Smooth muscle cell (in vitro differentiated cells): Measurements from ENCODE around the gene OR51A2. TPM values are rescaled to one million over a fixed set of nuclear protein-coding genes. Genes with fewer than 3 reads are reported as not detected.

ENCODE experiments used
- DNase-seq: peaks from one replicate; lab custom pipeline; 2025; ENCODE audit not compliant: unreplicated experiment; lab: John Stamatoyannopoulos, UW
- H2AFZ ChIP-seq: fragments of 200-600 bp; sonication (generic); 2 replicates; pipeline ENCODE4 v1.6.0; 2016; ENCODE audit warnings: antibody characterized with exemption, low read depth, mild to moderate bottlenecking
- H3F3A ChIP-seq: fragments of 200-600 bp; sonication (generic); 2 replicates; pipeline ENCODE4 v1.6.0; 2017; ENCODE audit warnings: antibody characterized with exemption, low read depth
- H3K27ac ChIP-seq: fragments of 200-600 bp; sonication (generic); 2 replicates; pipeline ENCODE4 v1.5.1; 2016; ENCODE audit warnings: low read depth, mild to moderate bottlenecking
- H3K27me3 ChIP-seq: fragments of 200-600 bp; sonication (generic); 2 replicates; pipeline ENCODE4 v1.6.1; 2016; ENCODE audit warnings: low read depth, mild to moderate bottlenecking
- H3K36me3 ChIP-seq: fragments of 200-600 bp; sonication (generic); 2 replicates; pipeline ENCODE4 v1.5.1; 2016; ENCODE audit warnings: low read depth
- H3K4me1 ChIP-seq: fragments of 200-600 bp; sonication (generic); 2 replicates; pipeline ENCODE4 v1.5.1; 2016; ENCODE audit warnings: low read depth
- H3K4me2 ChIP-seq: fragments of 200-600 bp; sonication (generic); 2 replicates; pipeline ENCODE4 v1.6.0; 2016; ENCODE audit warnings: mild to moderate bottlenecking
- H3K4me3 ChIP-seq: fragments of 200-600 bp; sonication (generic); 2 replicates; pipeline ENCODE4 v1.5.1; 2016; ENCODE audit warnings: mild to moderate bottlenecking
- H3K79me2 ChIP-seq: fragments of 200-600 bp; sonication (generic); 2 replicates; pipeline ENCODE4 v1.6.0; 2016; ENCODE audit warnings: low read depth, mild to moderate bottlenecking
- H3K9ac ChIP-seq: fragments of 200-600 bp; sonication (generic); 2 replicates; pipeline ENCODE4 v1.6.0; 2016; ENCODE audit warnings: low read depth
- H3K9me3 ChIP-seq: fragments of 200-600 bp; sonication (generic); replicated peaks from 2 replicates; pipeline ENCODE4 v1.5.1; 2016; ENCODE audit warnings: low read depth
- H4K20me1 ChIP-seq: fragments of 200-600 bp; sonication (generic); 2 replicates; pipeline ENCODE4 v1.6.0; 2016; ENCODE audit warnings: low read depth
- WGBS: methylation state at CpG from one replicate; pipeline ENCODE4 v1.1.7; 2016; ENCODE audit warnings: low lambda C conversion rate; 5-methylcytosine and 5-hydroxymethylcytosine counted together
- polyA plus RNA-seq: library from polyadenylated mRNA; unstranded; fragments of >200 nt; fragmentation: Nextera tagmentation; extraction: Ambion mirVana; gene quantifications from 2 replicates; pipeline ENCODE4 v1.2.1, GENCODE V29; 2016
- total RNA-seq: library from RNA; depleted of rRNA; stranded (reverse); fragments of >200 nt; gene quantifications from 2 replicates; pipeline ENCODE4 v1.2.3, GENCODE V29; 2014
- TF ChIP-seq, protein P1 (sequence below): fragments of 200-600 bp; sonication (generic); IDR thresholded peaks from 2 replicates; pipeline ENCODE4 v1.5.1; 2017; ENCODE audit warnings: borderline replicate concordance, mild to moderate bottlenecking, antibody characterized with exemption; ENCODE audit not compliant: insufficient read depth, poor library complexity, severe bottlenecking

The OR51A2 gene
- total and polyA plus RNA-seq, 2 experiments from 2014 or later, result not detected

- TF ChIP-seq, protein P1, sequence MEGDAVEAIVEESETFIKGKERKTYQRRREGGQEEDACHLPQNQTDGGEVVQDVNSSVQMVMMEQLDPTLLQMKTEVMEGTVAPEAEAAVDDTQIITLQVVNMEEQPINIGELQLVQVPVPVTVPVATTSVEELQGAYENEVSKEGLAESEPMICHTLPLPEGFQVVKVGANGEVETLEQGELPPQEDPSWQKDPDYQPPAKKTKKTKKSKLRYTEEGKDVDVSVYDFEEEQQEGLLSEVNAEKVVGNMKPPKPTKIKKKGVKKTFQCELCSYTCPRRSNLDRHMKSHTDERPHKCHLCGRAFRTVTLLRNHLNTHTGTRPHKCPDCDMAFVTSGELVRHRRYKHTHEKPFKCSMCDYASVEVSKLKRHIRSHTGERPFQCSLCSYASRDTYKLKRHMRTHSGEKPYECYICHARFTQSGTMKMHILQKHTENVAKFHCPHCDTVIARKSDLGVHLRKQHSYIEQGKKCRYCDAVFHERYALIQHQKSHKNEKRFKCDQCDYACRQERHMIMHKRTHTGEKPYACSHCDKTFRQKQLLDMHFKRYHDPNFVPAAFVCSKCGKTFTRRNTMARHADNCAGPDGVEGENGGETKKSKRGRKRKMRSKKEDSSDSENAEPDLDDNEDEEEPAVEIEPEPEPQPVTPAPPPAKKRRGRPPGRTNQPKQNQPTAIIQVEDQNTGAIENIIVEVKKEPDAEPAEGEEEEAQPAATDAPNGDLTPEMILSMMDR, result no peak
- H4K20me1 ChIP-seq, result no peaks in the 10 kb centered on the region
- no peaks in the 10 kb centered on the region for H3F3A ChIP-seq
- no peak overlapping the region for H3K9ac ChIP-seq
- no peak overlapping the region for H3K4me2 ChIP-seq
- H3K9me3 ChIP-seq, result no peaks in the 10 kb centered on the region
- WGBS, result 85% methylated on average over 3 of the region's 3 CpGs
- DNase-seq, result no peak
- H3K27ac ChIP-seq, result no peak overlapping the region
- no peaks in the 10 kb centered on the region for H3K4me1 ChIP-seq
- no peak overlapping the region for H2AFZ ChIP-seq
- no peaks in the 10 kb centered on the region for H3K79me2 ChIP-seq
- no peak overlapping the region for H3K4me3 ChIP-seq
- H3K27me3 ChIP-seq, result peaks cover 5% of the 10 kb centered on the region
- H3K36me3 ChIP-seq, result no peaks in the 10 kb centered on the region
These were observed 18.8 kb downstream of the OR51A2 start for GRCh38 chr11:4936745-4937144.

DNA sequence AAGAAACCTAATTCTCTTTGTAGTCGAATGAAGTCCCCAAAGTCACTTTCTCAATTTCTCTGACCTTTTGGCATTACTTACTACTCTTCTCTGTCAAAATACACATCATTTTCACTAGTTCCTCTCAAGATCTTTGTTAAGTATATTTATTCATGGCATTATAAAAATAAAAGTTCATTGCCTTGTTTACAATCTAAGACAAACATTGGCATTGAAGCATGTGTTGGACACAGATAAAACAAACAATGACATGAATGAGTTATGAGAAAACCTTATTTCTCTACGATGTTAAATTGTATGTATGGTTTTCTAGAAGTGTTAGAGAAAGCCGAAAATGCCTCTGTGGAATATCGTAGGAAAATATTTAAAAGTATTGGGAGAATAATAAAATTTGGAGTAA lies 22.8 kb downstream of the OR51A2 start:
- no peaks in the 10 kb centered on the region for H4K20me1 ChIP-seq

GRCh38 chr11:4926608-4927007 lies 28.9 kb downstream of the OR51A2 start:
- Histone ChIP-seq H3F3A (no peaks in the 10 kb centered on the region), H3K36me3 (no peaks in the 10 kb centered on the region), H3K4me1 (no peaks in the 10 kb centered on the region), H3K9ac (no peak overlapping the region), H3K4me2 (no peak overlapping the region), H3K27ac (no peak overlapping the region), H3K4me3 (no peak overlapping the region), H3K79me2 (no peaks in the 10 kb centered on the region), H3K9me3 (no peaks in the 10 kb centered on the region), H2AFZ (no peak overlapping the region), H3K27me3 (peaks cover 4% of the 10 kb centered on the region), H4K20me1 (no peaks in the 10 kb centered on the region)
- no peak for DNase-seq
- TF ChIP-seq, protein P1, result no peak

More for the DNA sequence above, 22.8 kb downstream of the OR51A2 start:
- Histone ChIP-seq H3K27ac (no peak overlapping the region), H3K4me2 (no peak overlapping the region), H3F3A (no peaks in the 10 kb centered on the region), H3K36me3 (no peaks in the 10 kb centered on the region), H3K27me3 (peaks cover 4% of the 10 kb centered on the region), H2AFZ (no peak overlapping the region), H3K4me3 (no peak overlapping the region), H3K9me3 (no peaks in the 10 kb centered on the region), H3K79me2 (no peaks in the 10 kb centered on the region), H3K9ac (no peak overlapping the region), H3K4me1 (no peaks in the 10 kb centered on the region)
- TF ChIP-seq, protein P1, result no peak
- 86% methylated on average over 4 of the region's 4 CpGs for WGBS
- no peak for DNase-seq

DNA sequence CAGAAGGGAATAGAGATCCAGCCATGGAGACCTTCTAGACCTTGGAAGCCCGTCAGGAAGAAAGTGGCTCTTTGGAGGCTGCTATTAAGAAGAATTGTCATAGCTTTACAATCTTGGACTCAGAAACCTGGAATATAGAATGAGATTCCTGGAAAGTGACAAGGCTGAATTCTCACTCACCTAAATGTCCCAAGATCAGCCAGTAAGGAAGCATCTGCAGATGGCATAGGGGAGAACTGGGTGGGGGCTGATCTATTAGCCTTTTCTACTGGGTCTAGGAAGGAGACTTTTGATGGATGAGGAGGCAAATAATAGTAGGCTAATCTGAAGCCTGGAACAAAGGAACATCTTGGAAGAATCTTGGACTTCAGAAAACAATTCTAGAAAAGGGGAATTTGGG lies 31.3 kb downstream of the OR51A2 start, which contains the start of gene OR51G1:
Gene OR51G1 (minus strand): TSS at position 101 of the 400 bp plus-strand sequence. CDS start 0 bp downstream, at position 101.
- no peak within 1 kb of the TSS for H3K4me2 ChIP-seq
- no peak within 1 kb of the TSS for H2AFZ ChIP-seq
- H3K36me3 ChIP-seq, result no peaks in the 10 kb centered on the region
- H3K4me1 ChIP-seq, result no peaks in the 10 kb centered on the region
- 67% methylated on average over 1 of the region's 1 CpG for WGBS
- no peak within 1 kb of the TSS for H3K27ac ChIP-seq
- H3K9me3 ChIP-seq, result no peaks in the 10 kb centered on the region
- peaks cover 3% of the 10 kb centered on the region for H3K27me3 ChIP-seq
- no peaks in the 10 kb centered on the region for H3F3A ChIP-seq
- H3K79me2 ChIP-seq, result no peaks in the 10 kb centered on the region
- no peak for DNase-seq
- TF ChIP-seq, protein P1, result no peak
- no peak within 1 kb of the TSS for H3K9ac ChIP-seq
- no peak within 1 kb of the TSS for H3K4me3 ChIP-seq
- no peaks in the 10 kb centered on the region for H4K20me1 ChIP-seq
